ENCODE measurements around the gene SLC35F2.

DNA sequence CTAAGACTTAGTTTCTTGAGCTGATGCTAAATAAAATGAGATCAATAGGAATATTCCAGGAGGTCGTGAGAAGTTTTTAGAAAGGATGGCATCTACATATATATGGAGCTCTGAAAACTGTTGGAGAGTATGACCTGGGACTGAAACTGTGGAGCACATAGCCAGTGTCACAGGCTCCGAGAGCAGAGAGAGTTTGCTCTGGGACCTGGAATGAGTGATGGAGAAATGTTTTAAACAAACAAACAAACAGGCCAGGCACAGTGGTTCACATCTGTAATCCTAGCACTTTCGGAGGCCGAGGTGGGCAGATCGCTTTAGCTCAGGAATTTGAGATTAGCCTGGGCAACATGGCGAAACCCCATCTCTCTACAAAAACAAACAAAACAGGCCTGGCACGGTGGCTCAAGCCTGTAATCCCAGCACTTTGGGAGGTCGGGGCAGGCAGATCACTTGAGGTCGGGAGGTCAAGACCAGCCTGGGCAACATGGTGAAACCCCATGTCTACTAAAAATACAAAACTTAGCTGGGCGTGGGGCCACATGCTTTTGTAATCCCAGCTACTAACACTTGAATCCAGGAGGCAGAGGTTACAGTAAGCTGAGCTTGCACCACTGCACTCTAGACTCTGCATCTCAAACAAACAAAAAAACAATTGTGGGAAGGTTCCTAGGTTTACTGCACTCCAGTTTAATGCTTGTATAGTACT is 67.1 kb downstream of the SLC35F2 start:
- TF ChIP-seq, protein P1, sequence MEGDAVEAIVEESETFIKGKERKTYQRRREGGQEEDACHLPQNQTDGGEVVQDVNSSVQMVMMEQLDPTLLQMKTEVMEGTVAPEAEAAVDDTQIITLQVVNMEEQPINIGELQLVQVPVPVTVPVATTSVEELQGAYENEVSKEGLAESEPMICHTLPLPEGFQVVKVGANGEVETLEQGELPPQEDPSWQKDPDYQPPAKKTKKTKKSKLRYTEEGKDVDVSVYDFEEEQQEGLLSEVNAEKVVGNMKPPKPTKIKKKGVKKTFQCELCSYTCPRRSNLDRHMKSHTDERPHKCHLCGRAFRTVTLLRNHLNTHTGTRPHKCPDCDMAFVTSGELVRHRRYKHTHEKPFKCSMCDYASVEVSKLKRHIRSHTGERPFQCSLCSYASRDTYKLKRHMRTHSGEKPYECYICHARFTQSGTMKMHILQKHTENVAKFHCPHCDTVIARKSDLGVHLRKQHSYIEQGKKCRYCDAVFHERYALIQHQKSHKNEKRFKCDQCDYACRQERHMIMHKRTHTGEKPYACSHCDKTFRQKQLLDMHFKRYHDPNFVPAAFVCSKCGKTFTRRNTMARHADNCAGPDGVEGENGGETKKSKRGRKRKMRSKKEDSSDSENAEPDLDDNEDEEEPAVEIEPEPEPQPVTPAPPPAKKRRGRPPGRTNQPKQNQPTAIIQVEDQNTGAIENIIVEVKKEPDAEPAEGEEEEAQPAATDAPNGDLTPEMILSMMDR (IDR thresholded peaks at IDR 0.05), result no peak
- no peak for TF ChIP-seq POLR2A (IDR thresholded peaks at IDR 0.05)
